MM.1S (cell line): ENCODE measurements around the gene HDDC3.

Experiments
- DNase-seq: peaks from one replicate; pipeline ENCODE4 v3.0.0-alpha.2; 2015
- H2AFZ ChIP-seq: fragments of 300-600 bp; sonication (generic); 2 replicates; pipeline ENCODE4 v1.6.0; 2016; ENCODE audit warnings: antibody characterized with exemption, low read length
- H3F3A ChIP-seq: fragments of 300-600 bp; sonication (generic); 2 replicates; pipeline ENCODE4 v1.6.1; 2016; ENCODE audit warnings: mild to moderate bottlenecking, antibody characterized with exemption, low read length, moderate library complexity, mixed read lengths; ENCODE audit not compliant: insufficient read depth
- H3K27ac ChIP-seq: fragments of 300-600 bp; sonication (generic); 2 replicates; pipeline ENCODE4 v1.5.1; 2016; ENCODE audit warnings: mild to moderate bottlenecking, low read length
- H3K27me3 ChIP-seq: fragments of 300-600 bp; sonication (generic); replicated peaks from 2 replicates; pipeline ENCODE4 v1.6.0; 2016; ENCODE audit warnings: low read length; ENCODE audit not compliant: insufficient read depth
- H3K36me3 ChIP-seq: fragments of 300-600 bp; sonication (generic); replicated peaks from 2 replicates; pipeline ENCODE4 v1.6.1; 2016; ENCODE audit warnings: mild to moderate bottlenecking, low read length, mixed read lengths; ENCODE audit not compliant: insufficient read depth
- H3K4me1 ChIP-seq: fragments of 300-600 bp; sonication (generic); 2 replicates; pipeline ENCODE4 v1.6.1; 2016; ENCODE audit warnings: low read length, mixed read lengths
- H3K4me2 ChIP-seq: fragments of 300-600 bp; sonication (generic); 2 replicates; pipeline ENCODE4 v1.6.0; 2016; ENCODE audit warnings: low read depth, low read length
- H3K4me3 ChIP-seq: fragments of 300-600 bp; sonication (generic); 2 replicates; pipeline ENCODE4 v1.5.1; 2016; ENCODE audit warnings: low read length, mixed read lengths
- H3K79me2 ChIP-seq: fragments of 300-600 bp; sonication (generic); 2 replicates; pipeline ENCODE4 v1.6.1; 2016; ENCODE audit warnings: mixed run types, low read length, mixed read lengths
- H3K9ac ChIP-seq: fragments of 300-600 bp; sonication (generic); 2 replicates; pipeline ENCODE4 v1.6.1; 2016; ENCODE audit warnings: low read length, mixed read lengths
- H3K9me2 ChIP-seq: fragments of 300-600 bp; sonication (generic); replicated peaks from 2 replicates; pipeline ENCODE4 v1.6.1; 2016; ENCODE audit warnings: mild to moderate bottlenecking, low read length, mixed read lengths; ENCODE audit not compliant: insufficient read depth
- H3K9me3 ChIP-seq: fragments of 300-600 bp; sonication (generic); replicated peaks from 2 replicates; pipeline ENCODE4 v1.6.1; 2016; ENCODE audit warnings: mild to moderate bottlenecking, low read length, mixed read lengths; ENCODE audit not compliant: insufficient read depth
- H4K20me1 ChIP-seq: fragments of 300-600 bp; sonication (generic); 2 replicates; pipeline ENCODE4 v1.6.1; 2016; ENCODE audit warnings: mild to moderate bottlenecking, low read length, moderate library complexity, mixed read lengths; ENCODE audit not compliant: insufficient read depth
- EZH2 ChIP-seq: fragments of 300-600 bp; sonication (generic); optimal IDR thresholded peaks from 2 replicates; pipeline ENCODE3; 2017; ENCODE audit warnings: low read depth, mild to moderate bottlenecking, antibody characterized with exemption, low read length, mixed read lengths
- EZH2phosphoT487 ChIP-seq: fragments of 300-600 bp; sonication (generic); IDR thresholded peaks from 2 replicates; pipeline ENCODE4 v1.6.1; 2018; ENCODE audit warnings: antibody characterized with exemption, low read length
- TF ChIP-seq, protein P1 (sequence below): fragments of 300-600 bp; sonication (generic); IDR thresholded peaks from 2 replicates; pipeline ENCODE4 v1.5.1; 2016; ENCODE audit warnings: antibody characterized with exemption, low read length, mixed read lengths

The HDDC3 gene

DNA sequence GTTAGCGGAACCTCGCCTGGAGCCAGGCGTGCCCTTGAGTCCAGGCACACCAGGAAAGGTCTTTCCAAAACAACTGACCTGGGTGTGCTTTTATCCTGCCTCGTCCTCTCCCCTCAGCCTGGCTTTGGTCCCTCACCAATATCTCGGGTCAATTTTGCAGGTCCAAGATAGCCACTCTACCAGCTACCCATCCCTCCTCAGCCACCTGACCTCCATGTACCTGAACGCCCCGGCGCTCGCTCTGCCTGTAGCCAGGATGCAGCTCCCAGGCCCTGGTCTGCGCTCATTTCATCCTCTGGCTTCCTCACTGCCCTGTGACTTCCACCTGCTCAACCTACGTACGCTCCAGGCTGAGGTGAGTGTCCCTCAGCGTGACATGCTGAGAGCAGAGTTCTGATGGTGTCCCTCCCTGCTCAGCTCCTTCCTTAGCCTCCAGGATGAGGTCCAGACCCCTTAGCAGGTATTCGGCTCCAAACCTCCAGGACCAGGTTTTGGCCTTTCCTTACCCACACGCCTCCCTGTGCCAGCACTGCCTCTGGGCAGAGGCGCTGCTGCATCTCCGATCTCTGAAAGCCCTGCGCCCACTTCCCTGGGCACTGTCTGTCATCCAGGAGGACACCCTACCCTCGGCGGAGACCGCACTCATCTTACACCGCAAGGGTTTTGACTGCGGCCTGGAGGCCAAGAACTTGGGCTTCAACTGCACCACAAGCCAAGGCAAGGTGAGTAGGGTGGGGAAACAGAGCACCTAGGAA, 14.1 kb downstream of the HDDC3 start:
- Histone ChIP-seq H3K27ac (no peak overlapping the region), H3K4me3 (no peak overlapping the region), H3K4me2 (no peak overlapping the region), H3F3A (no peaks in the 10 kb centered on the region), H3K9ac (no peak overlapping the region), H3K36me3 (peaks cover 3% of the 10 kb centered on the region; the same call in 1 of the 2 replicates), H2AFZ (no peak overlapping the region), H3K9me3 (no peaks in the 10 kb centered on the region), H4K20me1 (no peaks in the 10 kb centered on the region), H3K27me3 (no peaks in the 10 kb centered on the region), H3K9me2 (no peaks in the 10 kb centered on the region), H3K4me1 (no peaks in the 10 kb centered on the region), H3K79me2 (no peaks in the 10 kb centered on the region)
- no peak for DNase-seq
- TF ChIP-seq EZH2 (no peak), EZH2phosphoT487 (no peak)
- TF ChIP-seq, protein P1, sequence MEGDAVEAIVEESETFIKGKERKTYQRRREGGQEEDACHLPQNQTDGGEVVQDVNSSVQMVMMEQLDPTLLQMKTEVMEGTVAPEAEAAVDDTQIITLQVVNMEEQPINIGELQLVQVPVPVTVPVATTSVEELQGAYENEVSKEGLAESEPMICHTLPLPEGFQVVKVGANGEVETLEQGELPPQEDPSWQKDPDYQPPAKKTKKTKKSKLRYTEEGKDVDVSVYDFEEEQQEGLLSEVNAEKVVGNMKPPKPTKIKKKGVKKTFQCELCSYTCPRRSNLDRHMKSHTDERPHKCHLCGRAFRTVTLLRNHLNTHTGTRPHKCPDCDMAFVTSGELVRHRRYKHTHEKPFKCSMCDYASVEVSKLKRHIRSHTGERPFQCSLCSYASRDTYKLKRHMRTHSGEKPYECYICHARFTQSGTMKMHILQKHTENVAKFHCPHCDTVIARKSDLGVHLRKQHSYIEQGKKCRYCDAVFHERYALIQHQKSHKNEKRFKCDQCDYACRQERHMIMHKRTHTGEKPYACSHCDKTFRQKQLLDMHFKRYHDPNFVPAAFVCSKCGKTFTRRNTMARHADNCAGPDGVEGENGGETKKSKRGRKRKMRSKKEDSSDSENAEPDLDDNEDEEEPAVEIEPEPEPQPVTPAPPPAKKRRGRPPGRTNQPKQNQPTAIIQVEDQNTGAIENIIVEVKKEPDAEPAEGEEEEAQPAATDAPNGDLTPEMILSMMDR: no peak

DNA sequence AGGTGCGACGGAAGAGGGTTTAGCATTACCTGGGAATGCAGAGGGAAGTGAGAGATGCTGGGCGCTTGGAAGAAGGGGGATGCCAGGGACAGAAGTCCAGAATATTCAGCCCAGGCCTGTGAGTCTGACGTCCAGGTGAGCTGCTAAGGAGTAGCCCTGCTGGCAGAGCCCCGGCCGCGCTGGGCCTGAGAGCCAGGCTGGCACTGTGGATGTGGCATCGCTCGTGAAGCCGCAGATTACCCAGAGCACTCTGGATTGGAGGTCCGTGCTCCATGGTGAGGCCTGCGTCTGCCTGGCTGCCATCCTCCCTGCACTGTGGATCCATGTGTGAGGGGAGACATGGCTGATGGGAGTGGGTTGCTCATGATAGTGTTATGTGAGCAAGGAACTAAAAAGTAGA, 14.8 kb downstream of the HDDC3 start:
- Histone ChIP-seq H4K20me1 (no peaks in the 10 kb centered on the region), H3K9me3 (no peaks in the 10 kb centered on the region), H3K9me2 (no peaks in the 10 kb centered on the region), H3K27me3 (no peaks in the 10 kb centered on the region), H3K4me2 (no peak overlapping the region), H3K9ac (no peak overlapping the region), H3K36me3 (peaks cover 3% of the 10 kb centered on the region; the same call in 1 of the 2 replicates), H3K4me3 (no peak overlapping the region), H3K27ac (no peak overlapping the region), H3K79me2 (no peaks in the 10 kb centered on the region), H3F3A (no peaks in the 10 kb centered on the region), H3K4me1 (no peaks in the 10 kb centered on the region), H2AFZ (no peak overlapping the region)
- TF ChIP-seq EZH2: no peak
- TF ChIP-seq, protein P1: no peak
- no peak for TF ChIP-seq EZH2phosphoT487
- no peak for DNase-seq

DNA sequence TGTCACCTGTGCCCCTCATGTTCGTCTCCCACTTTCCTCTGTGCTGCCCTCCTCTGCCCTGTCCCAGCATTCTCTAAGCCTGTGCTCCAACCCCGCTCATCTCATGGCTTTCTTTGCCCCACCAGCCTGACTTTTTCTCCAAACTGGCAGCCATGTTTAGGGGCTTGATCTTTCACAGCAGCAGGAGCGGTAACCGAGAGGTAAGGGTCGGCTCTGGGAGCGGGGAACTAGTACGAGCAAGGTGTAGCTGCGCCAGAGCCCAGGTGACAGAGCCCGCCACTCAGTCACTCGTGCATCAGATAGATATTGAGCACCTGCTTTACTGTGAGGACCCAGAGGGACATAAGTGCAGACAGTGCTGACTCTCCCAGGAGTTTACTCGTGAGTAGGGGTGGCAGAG, 15.9 kb downstream of the HDDC3 start:
- no peaks in the 10 kb centered on the region for H3K9me2 ChIP-seq
- no peaks in the 10 kb centered on the region for H4K20me1 ChIP-seq
- TF ChIP-seq EZH2: no peak
- TF ChIP-seq, protein P1: no peak
- TF ChIP-seq EZH2phosphoT487: no peak
- H3K4me1 ChIP-seq: no peaks in the 10 kb centered on the region
- H3K9me3 ChIP-seq: no peaks in the 10 kb centered on the region
- H2AFZ ChIP-seq: no peak overlapping the region
- no peak overlapping the region for H3K4me2 ChIP-seq
- H3K9ac ChIP-seq: no peak overlapping the region
- no peaks in the 10 kb centered on the region for H3F3A ChIP-seq
- peaks cover 3% of the 10 kb centered on the region; the same call in 1 of the 2 replicates for H3K36me3 ChIP-seq
- H3K27ac ChIP-seq: no peak overlapping the region
- DNase-seq: no peak
- H3K79me2 ChIP-seq: no peaks in the 10 kb centered on the region
- no peaks in the 10 kb centered on the region for H3K27me3 ChIP-seq
- H3K4me3 ChIP-seq: no peak overlapping the region
